ENCODE measurements around the gene HLA-DRB5. TPM values are rescaled to one million over a fixed set of nuclear protein-coding genes. Genes with fewer than 3 reads are reported as not detected.
"Not testable (repeated sequence)": the region's sequence is repeated elsewhere in the genome, so short reads cannot be mapped to it uniquely, and the experiment has no call there.

The HLA-DRB5 gene
- total and polyA plus RNA-seq, 5 donors = 0.45 to 98.5 (median 56.6) TPM

GRCh38 chr6:32554116-32554965 is 24.3 kb upstream of the HLA-DRB5 start:
- Histone ChIP-seq H3K9me3 (ENCODE audit: control insufficient read depth, low read length) (no peaks in the 10 kb centered on the region), H3K4me3 (ENCODE audit: low read length) (no peak overlapping the region), H3K27me3 (ENCODE audit: control insufficient read depth, insufficient read depth) (no peaks in the 10 kb centered on the region), H3K4me1 (ENCODE audit: control insufficient read depth, insufficient read depth, low read length) (no peaks in the 10 kb centered on the region), H3K27ac (ENCODE audit: low read length) (no peak overlapping the region)
- intact Hi-C loops (cut with DNase I) = no loop called here
- DNase-seq (no peak), ATAC-seq (no peak)
- WGBS = 58% methylated on average over 8 of the region's 9 CpGs

GRCh38 chr6:32553037-32553742 is 23.1 kb upstream of the HLA-DRB5 start:
- DNase-seq = no peak
- no peak for ATAC-seq
- H3K9me3 ChIP-seq (ENCODE audit: control insufficient read depth, low read length) = no peaks in the 10 kb centered on the region
- H3K27me3 ChIP-seq (ENCODE audit: control insufficient read depth, insufficient read depth) = no peaks in the 10 kb centered on the region
- WGBS = 19% methylated on average over 4 of the region's 5 CpGs
- no peaks in the 10 kb centered on the region for H3K4me1 ChIP-seq (ENCODE audit: control insufficient read depth, insufficient read depth, low read length)
- H3K4me3 ChIP-seq (ENCODE audit: low read length) = no peak overlapping the region
- no peak overlapping the region for H3K27ac ChIP-seq (ENCODE audit: low read length)
- intact Hi-C loops (cut with DNase I) = no loop called here

- peak in 1 of 2 donors; percentile 55 for ATAC-seq
- intact Hi-C loops (cut with DNase I) = no loop called here
- no peaks in the 10 kb centered on the region for H3K4me1 ChIP-seq (ENCODE audit: control insufficient read depth, insufficient read depth, low read length)
- WGBS = 17% methylated on average over 5 of the region's 5 CpGs
- no peaks in the 10 kb centered on the region for H3K9me3 ChIP-seq (ENCODE audit: control insufficient read depth, low read length)
- no peaks in the 10 kb centered on the region for H3K27me3 ChIP-seq (ENCODE audit: control insufficient read depth, insufficient read depth)
- H3K4me3 ChIP-seq (ENCODE audit: low read length) = no peak overlapping the region
- DNase-seq = no peak
- H3K27ac ChIP-seq (ENCODE audit: low read length) = no peak overlapping the region
These were observed 21.3 kb upstream of the HLA-DRB5 start for GRCh38 chr6:32551410-32551809.

GRCh38 chr6:32539839-32540238 is 9.8 kb upstream of the HLA-DRB5 start:
- 33% methylated on average over 3 of the region's 5 CpGs for WGBS
- Histone ChIP-seq H3K27ac (ENCODE audit: low read length) (no peak overlapping the region), H3K4me1 (ENCODE audit: control insufficient read depth, insufficient read depth, low read length) (no peaks in the 10 kb centered on the region), H3K27me3 (ENCODE audit: control insufficient read depth, insufficient read depth) (no peaks in the 10 kb centered on the region), H3K4me3 (ENCODE audit: low read length) (no peak overlapping the region), H3K9me3 (ENCODE audit: control insufficient read depth, low read length) (no peaks in the 10 kb centered on the region)
- ATAC-seq = no peak
- intact Hi-C loops (cut with DNase I) = no loop called here
- no peak for DNase-seq

- H3K27me3 ChIP-seq (ENCODE audit: control insufficient read depth, insufficient read depth); H3K27ac ChIP-seq (ENCODE audit: low read length); intact Hi-C loops (cut with DNase I); H3K4me3 ChIP-seq (ENCODE audit: low read length); H3K4me1 ChIP-seq (ENCODE audit: control insufficient read depth, insufficient read depth, low read length); DNase-seq; H3K9me3 ChIP-seq (ENCODE audit: control insufficient read depth, low read length): not testable (repeated sequence)
- ATAC-seq = peak; percentile 35 to 43
- 0% methylated on average over 3 of the region's 3 CpGs for WGBS
These were observed 325 bp upstream of the HLA-DRB5 start for GRCh38 chr6:32530431-32530793.

- ATAC-seq (peak in 1 of 2 donors; percentile 37), DNase-seq (no peak)
- H3K9me3 ChIP-seq (ENCODE audit: control insufficient read depth, low read length) = no peaks in the 10 kb centered on the region
- no peaks in the 10 kb centered on the region for H3K4me1 ChIP-seq (ENCODE audit: control insufficient read depth, insufficient read depth, low read length)
- no peaks in the 10 kb centered on the region for H3K27me3 ChIP-seq (ENCODE audit: control insufficient read depth, insufficient read depth)
- no peak overlapping the region for H3K27ac ChIP-seq (ENCODE audit: low read length)
- H3K4me3 ChIP-seq (ENCODE audit: low read length) = no peak overlapping the region
- intact Hi-C loops (cut with DNase I) = no loop called here
- no CpG with 5 or more reads among the region's 19 CpGs for WGBS
These were observed 7.6 kb downstream of the HLA-DRB5 start for GRCh38 chr6:32522302-32523047.

GRCh38 chr6:32519910-32520258 is 10.2 kb downstream of the HLA-DRB5 start:
- H3K9me3 ChIP-seq (ENCODE audit: control insufficient read depth, low read length) = no peaks in the 10 kb centered on the region
- no peaks in the 10 kb centered on the region for H3K27me3 ChIP-seq (ENCODE audit: control insufficient read depth, insufficient read depth)
- WGBS = no CpG with 5 or more reads among the region's 1 CpG
- intact Hi-C loops (cut with DNase I) = no loop called here
- no peak overlapping the region for H3K27ac ChIP-seq (ENCODE audit: low read length)
- H3K4me3 ChIP-seq (ENCODE audit: low read length) = no peak overlapping the region
- ATAC-seq (no peak), DNase-seq (no peak)
- H3K4me1 ChIP-seq (ENCODE audit: control insufficient read depth, insufficient read depth, low read length) = no peaks in the 10 kb centered on the region

- WGBS = 70% methylated on average over 4 of the region's 4 CpGs
- H3K9me3 ChIP-seq (ENCODE audit: control insufficient read depth, low read length) = no peaks in the 10 kb centered on the region
- no peak for DNase-seq
- no peak for ATAC-seq
- no peak overlapping the region for H3K27ac ChIP-seq (ENCODE audit: low read length)
- no peaks in the 10 kb centered on the region for H3K27me3 ChIP-seq (ENCODE audit: control insufficient read depth, insufficient read depth)
- H3K4me1 ChIP-seq (ENCODE audit: control insufficient read depth, insufficient read depth, low read length) = no peaks in the 10 kb centered on the region
- H3K4me3 ChIP-seq (ENCODE audit: low read length) = no peak overlapping the region
- intact Hi-C loops (cut with DNase I) = no loop called here
These were observed 10.8 kb downstream of the HLA-DRB5 start for GRCh38 chr6:32519118-32519909.

GRCh38 chr6:32517654-32518445 is 12.2 kb downstream of the HLA-DRB5 start:
- DNase-seq (no peak), ATAC-seq (no peak)
- whole genome bisulfite sequencing = 53% methylated on average over 1 of the region's 1 CpG

GRCh38 chr6:32501016-32501415 is 29.1 kb downstream of the HLA-DRB5 start:
- DNase-seq (no peak), ATAC-seq (peak; percentile 62 to 84)
- 23% methylated on average over 3 of the region's 3 CpGs for WGBS
- Histone ChIP-seq H3K9me3 (ENCODE audit: control insufficient read depth, low read length) (no peaks in the 10 kb centered on the region), H3K27me3 (ENCODE audit: control insufficient read depth, insufficient read depth) (no peaks in the 10 kb centered on the region), H3K27ac (ENCODE audit: low read length) (no peak overlapping the region), H3K4me3 (ENCODE audit: low read length) (no peak overlapping the region), H3K4me1 (ENCODE audit: control insufficient read depth, insufficient read depth, low read length) (no peaks in the 10 kb centered on the region)
- intact Hi-C loops (cut with DNase I) = no loop called here

More at GRCh38 chr6:32517654-32518445, 12.2 kb downstream of the HLA-DRB5 start:
- Histone ChIP-seq H3K27me3 (ENCODE audit: control insufficient read depth, insufficient read depth) (no peaks in the 10 kb centered on the region), H3K4me3 (ENCODE audit: low read length) (no peak overlapping the region), H3K9me3 (ENCODE audit: control insufficient read depth, low read length) (no peaks in the 10 kb centered on the region), H3K27ac (ENCODE audit: low read length) (no peak overlapping the region), H3K4me1 (ENCODE audit: control insufficient read depth, insufficient read depth, low read length) (no peaks in the 10 kb centered on the region)
- intact Hi-C loops (cut with DNase I) = no loop called here
